Large intestine (tissue), 3 donors: ENCODE measurements around the gene PHF19. TPM values are rescaled to one million over a fixed set of nuclear protein-coding genes. Genes with fewer than 3 reads are reported as not detected.

Experiments used
- DNase-seq, 2 donors: peaks; one replicate each; pipeline versions ENCODE4 v3.0.0 to v3.0.0-alpha.2; 2013
- H3K27ac ChIP-seq: one replicate; pipeline ENCODE4 v1.5.1; 2013; ENCODE audit warnings: low read length
- H3K27me3 ChIP-seq: 2 replicates; pipeline ENCODE4 v1.6.1; 2013; ENCODE audit warnings: low read length; ENCODE audit not compliant: control insufficient read depth, insufficient read depth
- H3K36me3 ChIP-seq: 2 replicates; pipeline ENCODE4 v1.6.1; 2013; ENCODE audit warnings: low read length; ENCODE audit not compliant: control insufficient read depth, insufficient read depth
- H3K4me1 ChIP-seq: one replicate; pipeline ENCODE4 v1.6.1; 2013; ENCODE audit warnings: low read length; ENCODE audit not compliant: control insufficient read depth, insufficient read depth
- H3K4me3 ChIP-seq: one replicate; pipeline ENCODE4 v1.5.1; 2013; ENCODE audit warnings: low read length
- H3K9me3 ChIP-seq: one replicate; pipeline ENCODE4 v1.6.1; 2013; ENCODE audit warnings: mild to moderate bottlenecking, low read depth, low read length, moderate library complexity; ENCODE audit not compliant: control insufficient read depth
- WGBS: methylation state at CpG from one replicate; pipeline ENCODE4 v1.1.5; 2013; ENCODE audit warnings: low lambda C conversion rate; ENCODE audit not compliant: insufficient coverage; 5-methylcytosine and 5-hydroxymethylcytosine counted together
- polyA plus RNA-seq: library from polyadenylated mRNA; unstranded; fragments of 120-200 nt; gene quantifications from one replicate; pipeline ENCODE4 v1.2.1, GENCODE V29; 2013

PHF19 gene
- polyA plus RNA-seq, 1 donor = 40.2 TPM

DNA sequence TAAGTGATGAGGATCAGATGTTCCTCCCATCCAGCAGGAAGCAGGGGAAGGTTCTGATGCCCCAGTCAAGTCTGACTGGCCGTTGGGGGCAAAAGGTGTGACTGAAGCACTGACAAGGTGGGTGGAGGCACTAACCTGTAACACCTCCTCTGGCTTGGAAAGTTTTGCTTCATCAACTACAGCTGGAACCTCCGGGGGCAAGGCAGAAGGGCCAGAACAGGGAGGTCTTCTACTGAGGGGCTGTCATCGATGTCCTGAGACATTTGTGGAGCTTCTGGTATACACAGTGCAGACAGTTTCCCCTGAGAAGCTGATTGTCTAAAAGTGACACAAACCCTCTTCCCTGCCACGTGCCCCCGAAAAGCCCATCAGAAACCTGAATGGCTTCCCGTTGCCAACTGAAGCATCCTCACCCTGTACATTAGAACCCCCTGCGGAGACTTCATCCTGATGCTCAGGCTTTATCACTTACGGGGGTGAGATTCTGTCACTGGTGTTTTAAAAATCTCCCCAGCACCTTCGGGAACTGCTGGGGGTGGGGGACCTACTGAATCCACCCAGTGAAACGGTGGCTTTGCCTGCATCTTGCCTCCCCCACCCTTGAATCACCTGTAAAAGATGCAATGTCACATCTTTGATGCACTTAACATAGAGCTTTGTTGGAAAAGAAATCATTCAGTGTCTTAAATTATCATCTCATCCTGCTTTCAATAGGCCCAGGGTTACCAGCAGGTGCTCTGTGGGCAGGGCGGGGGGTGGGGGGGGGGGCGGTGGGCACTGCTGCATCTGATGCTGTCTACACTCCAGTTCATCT lies 25.0 kb upstream of the PHF19 start:
- H3K27me3 ChIP-seq = no peaks in the 10 kb centered on the region
- H3K9me3 ChIP-seq = no peaks in the 10 kb centered on the region
- no peak for DNase-seq
- peaks cover 8% of the 10 kb centered on the region for H3K4me1 ChIP-seq
- H3K4me3 ChIP-seq = no peak overlapping the region
- H3K27ac ChIP-seq = no peak overlapping the region
- WGBS = no CpG with 5 or more reads among the region's 12 CpGs
- H3K36me3 ChIP-seq = peaks cover 2% of the 10 kb centered on the region

DNA sequence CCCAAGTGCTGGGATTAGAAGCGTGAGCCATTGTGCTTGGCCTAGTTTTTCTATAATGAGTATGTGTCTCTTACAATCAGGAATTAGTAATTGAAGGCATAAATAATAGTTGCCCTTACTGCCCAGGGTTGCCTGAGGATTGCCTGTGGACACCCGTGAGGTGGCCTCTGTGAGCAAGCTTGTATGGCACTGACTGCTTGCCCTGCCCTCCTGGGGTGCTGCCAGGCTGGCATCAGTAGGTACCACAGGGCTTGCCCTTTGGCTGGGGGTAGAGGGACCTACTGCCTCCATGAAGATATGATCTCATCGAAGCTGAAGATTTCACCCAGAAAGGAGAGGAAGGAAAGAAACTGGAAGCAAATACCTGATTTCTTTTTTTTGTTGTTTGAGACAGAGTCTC lies 23.8 kb upstream of the PHF19 start:
- peaks cover 2% of the 10 kb centered on the region for H3K36me3 ChIP-seq
- peaks cover 8% of the 10 kb centered on the region for H3K4me1 ChIP-seq
- DNase-seq = no peak
- H3K4me3 ChIP-seq = no peak overlapping the region
- no peak overlapping the region for H3K27ac ChIP-seq
- WGBS = 100% methylated on average over 1 of the region's 3 CpGs
- H3K9me3 ChIP-seq = no peaks in the 10 kb centered on the region
- H3K27me3 ChIP-seq = no peaks in the 10 kb centered on the region

DNA sequence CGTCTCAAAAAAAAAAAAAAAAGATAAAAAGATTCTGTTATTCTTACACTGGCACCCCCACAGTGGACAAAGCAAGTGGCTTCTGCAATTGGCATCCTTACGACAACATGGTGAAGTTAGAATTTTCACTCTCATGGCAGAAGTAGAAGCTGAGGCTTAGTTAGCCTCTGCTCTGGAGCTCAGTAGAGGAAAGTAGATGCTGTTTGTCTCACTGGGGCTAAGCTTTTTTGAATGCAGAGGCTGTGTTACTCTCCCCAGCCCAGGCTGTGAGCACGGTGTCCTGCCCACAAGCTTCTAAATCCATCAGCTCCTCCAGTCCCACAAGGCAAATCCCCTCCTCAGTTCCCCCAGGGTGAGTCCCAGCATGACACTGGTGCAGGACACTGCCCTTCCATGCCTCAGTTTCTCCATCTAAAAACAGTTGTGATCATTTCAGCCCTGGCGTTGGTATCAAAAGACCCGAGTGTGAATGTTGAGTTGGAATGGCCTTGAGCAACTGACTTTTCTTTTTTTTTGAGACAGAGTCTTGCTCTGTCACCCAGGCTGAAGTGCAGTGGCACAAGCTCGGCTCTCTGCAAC lies 22.6 kb upstream of the PHF19 start:
- Histone ChIP-seq H3K27ac (no peak overlapping the region), H3K27me3 (no peaks in the 10 kb centered on the region), H3K36me3 (peaks cover 1% of the 10 kb centered on the region), H3K9me3 (no peaks in the 10 kb centered on the region), H3K4me1 (peaks cover 13% of the 10 kb centered on the region), H3K4me3 (no peak overlapping the region)
- no peak for DNase-seq
- no CpG with 5 or more reads among the region's 6 CpGs for WGBS

DNA sequence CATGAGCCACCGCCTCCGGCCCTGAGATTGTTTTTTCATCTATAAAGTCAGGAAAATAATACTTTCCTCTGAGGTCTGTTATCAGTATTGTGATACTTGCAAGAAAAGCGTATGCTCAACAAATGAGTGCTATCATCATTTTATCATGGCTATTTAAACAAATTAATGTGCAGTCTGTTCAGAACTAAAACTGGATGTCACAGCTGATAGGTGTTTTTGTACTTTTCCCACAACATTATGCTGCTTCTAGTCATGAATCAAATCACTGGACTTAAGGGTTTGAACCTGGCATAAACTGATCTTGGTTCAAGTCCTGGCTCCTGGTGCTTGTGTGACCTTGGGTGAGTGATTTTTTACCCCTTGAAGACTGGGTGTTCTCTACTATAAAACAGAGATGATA lies 21.4 kb upstream of the PHF19 start:
- WGBS = no CpG with 5 or more reads among the region's 3 CpGs
- H3K27me3 ChIP-seq = no peaks in the 10 kb centered on the region

DNA sequence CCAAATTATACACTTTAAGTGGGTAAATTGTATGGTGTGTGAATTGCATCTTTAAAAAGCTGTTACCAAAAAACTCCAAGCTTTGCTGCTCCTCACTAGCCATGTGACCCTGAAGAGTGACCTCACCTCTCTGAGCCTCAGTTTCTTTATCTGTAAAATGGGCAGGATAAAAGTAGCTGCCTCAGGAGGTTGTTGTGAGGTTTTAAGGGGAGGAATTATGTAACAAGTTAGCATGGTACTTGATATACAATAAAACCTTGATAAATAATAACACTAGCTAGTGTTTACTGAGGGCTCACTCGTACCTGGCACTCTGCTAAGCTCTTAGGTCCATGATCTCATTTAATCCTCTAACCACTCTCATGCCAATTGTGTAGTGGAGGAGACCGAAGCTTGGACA lies 19.0 kb upstream of the PHF19 start:
- DNase-seq = no peak
- Histone ChIP-seq H3K27ac (no peak overlapping the region), H3K4me3 (no peak overlapping the region), H3K4me1 (peaks cover 33% of the 10 kb centered on the region), H3K27me3 (no peaks in the 10 kb centered on the region), H3K9me3 (no peaks in the 10 kb centered on the region), H3K36me3 (no peaks in the 10 kb centered on the region)
- WGBS = no CpG with 5 or more reads among the region's 2 CpGs

More for the DNA sequence above, 21.4 kb upstream of the PHF19 start:
- Histone ChIP-seq H3K36me3 (no peaks in the 10 kb centered on the region), H3K4me1 (peaks cover 13% of the 10 kb centered on the region), H3K27ac (no peak overlapping the region), H3K9me3 (no peaks in the 10 kb centered on the region), H3K4me3 (no peak overlapping the region)
- no peak for DNase-seq

DNA sequence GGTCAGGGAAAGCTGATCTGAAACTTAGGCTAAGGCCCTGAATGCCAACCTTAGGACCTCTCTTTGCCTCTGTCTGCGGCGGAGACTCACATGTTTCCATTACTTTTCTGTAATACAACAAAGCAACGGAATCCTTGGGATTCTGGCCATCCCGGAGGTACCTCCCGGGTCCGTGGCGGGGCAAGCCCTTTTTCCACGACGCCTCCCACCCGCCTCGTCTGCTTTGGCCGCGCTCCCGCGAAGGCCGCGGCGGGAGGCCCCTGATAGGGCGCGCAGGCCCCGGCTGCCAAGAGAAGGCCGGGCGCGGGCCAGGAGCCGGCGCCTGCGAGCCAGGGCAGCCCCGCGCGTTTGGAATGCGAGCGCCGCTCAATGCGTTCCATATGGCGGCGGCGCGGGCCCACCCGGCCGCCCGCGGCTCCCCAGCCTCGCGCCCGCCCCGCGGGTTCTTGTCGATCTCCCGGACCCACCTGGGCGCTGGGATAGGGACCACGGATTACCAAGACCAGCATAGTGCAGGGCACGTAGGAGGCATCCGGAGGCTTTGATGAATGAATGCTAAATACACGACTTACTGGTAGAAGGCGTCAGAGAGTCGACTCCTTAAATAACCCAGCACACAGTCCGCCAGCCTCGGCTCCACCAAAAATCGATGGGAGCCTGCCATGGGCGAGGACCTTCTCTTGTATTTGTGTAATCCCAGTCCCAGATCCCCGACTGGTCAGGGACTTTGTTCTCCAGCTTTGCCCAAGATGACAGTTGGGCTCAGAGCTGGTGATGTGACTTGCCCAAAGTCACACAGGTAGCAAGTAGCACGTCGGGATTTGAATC lies 17.5 kb upstream of the PHF19 start:
- Histone ChIP-seq H3K27me3 (no peaks in the 10 kb centered on the region), H3K27ac (peak overlapping the region; percentile 26), H3K4me1 (peaks cover 46% of the 10 kb centered on the region), H3K9me3 (no peaks in the 10 kb centered on the region), H3K36me3 (no peaks in the 10 kb centered on the region), H3K4me3 (peak overlapping the region; percentile 23)
- DNase-seq = peak in 1 of 2 donors; percentile 56
- WGBS = no CpG with 5 or more reads among the region's 63 CpGs

DNA sequence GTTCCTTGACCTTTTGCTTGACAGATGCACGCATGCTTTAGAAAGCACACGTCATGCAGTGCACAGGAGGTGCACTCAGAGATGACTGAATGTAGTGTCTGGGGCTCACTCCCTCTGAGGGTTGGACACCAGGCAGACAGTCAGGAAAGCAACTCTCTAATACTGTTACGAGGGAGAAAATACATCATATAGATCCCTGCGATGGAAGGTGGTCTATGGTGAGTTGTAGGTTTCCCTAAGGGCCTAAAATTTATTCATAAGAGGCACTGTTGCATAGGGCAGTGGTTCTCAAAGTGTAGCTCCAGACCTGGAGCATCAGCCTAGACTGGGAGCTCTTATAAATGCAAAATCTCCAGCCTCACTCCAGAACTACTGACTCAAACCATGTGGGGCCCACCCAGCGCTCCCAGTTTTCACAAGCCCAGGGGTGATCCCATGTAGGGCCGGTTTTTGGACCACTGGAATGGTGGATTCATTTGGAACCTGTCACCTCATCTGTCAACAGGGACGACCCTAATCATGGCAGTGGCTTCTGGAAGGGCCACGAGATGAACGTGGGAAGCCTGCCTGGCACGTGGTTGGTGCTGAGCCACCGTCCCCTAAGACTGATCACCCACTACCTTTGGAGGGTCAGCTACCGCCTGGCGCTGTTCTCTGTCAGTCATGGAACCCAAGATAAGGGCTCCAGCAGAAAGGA lies 16.8 kb upstream of the PHF19 start:
- Histone ChIP-seq H3K36me3 (no peaks in the 10 kb centered on the region), H3K9me3 (no peaks in the 10 kb centered on the region), H3K4me3 (no peak overlapping the region), H3K27ac (peak overlapping the region; percentile 26), H3K4me1 (peaks cover 50% of the 10 kb centered on the region), H3K27me3 (no peaks in the 10 kb centered on the region)
- no peak for DNase-seq
- no CpG with 5 or more reads among the region's 13 CpGs for WGBS

DNA sequence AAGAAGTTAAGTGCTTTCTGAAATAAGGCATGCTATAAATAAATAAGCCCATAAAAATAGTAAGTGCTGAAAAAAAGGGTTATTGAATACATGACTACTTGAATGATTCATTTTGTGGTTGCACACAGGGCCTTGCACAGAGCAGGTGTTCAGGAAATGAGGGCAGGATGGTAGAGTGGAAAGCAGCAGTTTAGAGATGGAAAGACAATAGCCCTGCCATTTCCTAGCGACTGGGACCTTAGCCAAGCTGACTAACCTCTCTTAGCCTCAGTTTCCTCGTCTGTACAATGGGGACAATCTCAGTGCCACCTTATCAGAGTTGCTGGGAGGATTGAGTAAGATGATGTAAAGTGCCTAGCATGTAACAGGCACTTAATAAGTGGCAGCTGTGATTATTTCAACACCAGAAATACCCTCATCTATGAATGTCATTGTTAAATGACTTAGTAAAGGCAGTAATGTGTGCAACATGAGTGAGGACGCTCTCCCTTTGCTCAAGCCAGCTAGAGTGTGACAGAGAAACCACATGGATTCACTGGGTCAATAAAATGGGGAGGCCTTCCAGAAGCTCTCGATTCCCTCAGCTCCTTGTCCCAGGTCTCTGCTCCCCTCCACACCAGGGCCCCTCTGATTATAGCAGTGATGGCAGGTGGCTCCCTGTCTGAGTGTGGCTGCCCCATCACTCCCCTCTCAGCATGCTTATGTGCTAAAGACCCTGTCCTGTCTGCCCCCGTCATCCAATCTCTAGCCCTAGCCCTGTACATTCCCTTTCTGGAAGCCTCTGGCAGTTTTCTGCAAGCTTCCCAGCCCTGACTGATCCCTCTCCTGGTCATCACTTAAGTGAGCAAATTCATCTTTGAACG lies 16.0 kb upstream of the PHF19 start:
- peak overlapping the region; percentile 92 for H3K27ac ChIP-seq
- no CpG with 5 or more reads among the region's 6 CpGs for WGBS
- H3K4me1 ChIP-seq = peaks cover 50% of the 10 kb centered on the region
- H3K36me3 ChIP-seq = no peaks in the 10 kb centered on the region
- no peaks in the 10 kb centered on the region for H3K27me3 ChIP-seq
- no peak for DNase-seq
- no peaks in the 10 kb centered on the region for H3K9me3 ChIP-seq
- no peak overlapping the region for H3K4me3 ChIP-seq

DNA sequence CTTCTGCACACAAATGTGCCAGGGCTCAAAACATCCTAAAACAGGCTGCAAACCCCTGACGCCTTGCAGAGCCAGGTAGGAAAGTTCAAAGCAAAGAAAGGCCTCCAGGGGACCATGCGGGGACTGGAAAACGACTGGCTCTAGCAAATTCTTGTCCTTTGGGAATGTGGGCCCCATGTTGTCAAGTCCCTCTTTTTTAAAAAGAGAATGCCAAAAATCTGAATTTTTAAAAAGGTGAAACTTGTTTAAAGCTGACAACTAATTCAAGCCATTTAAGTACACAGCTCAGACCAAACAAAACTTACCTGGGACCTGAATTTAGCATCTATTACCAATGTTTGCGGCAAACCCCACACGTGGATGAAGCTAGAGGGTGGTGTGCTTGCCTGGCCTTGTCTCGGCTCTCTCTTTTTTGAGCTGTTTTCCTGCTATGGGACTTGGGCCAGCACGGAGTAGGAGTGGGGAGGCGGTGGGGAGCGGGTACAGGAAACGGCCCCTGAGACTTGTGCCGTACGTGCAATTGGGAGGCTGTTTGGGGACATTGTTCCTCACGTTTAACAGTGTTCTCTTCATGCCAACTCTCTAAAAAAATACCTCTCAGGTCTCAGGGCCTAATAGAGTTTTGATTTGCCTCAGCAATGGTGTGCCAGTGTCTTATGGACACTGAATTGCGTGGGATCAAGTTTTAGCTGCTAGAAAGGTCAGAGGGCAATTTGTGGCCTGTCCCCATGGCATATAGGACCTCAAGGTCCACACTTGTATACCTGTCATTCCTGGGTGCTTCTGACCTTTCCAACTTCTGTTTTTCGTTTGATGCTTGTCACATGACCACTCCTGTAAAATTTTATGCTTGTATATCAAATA lies 15.1 kb upstream of the PHF19 start:
- Histone ChIP-seq H3K4me1 (peaks cover 48% of the 10 kb centered on the region), H3K9me3 (no peaks in the 10 kb centered on the region), H3K27me3 (no peaks in the 10 kb centered on the region), H3K27ac (peak overlapping the region; percentile 92), H3K36me3 (no peaks in the 10 kb centered on the region), H3K4me3 (no peak overlapping the region)
- no peak for DNase-seq
- WGBS = 20% methylated on average over 1 of the region's 15 CpGs
